Lung microvascular endothelial cell (primary cell): Measurements from ENCODE around the gene PAQR4. TPM values are rescaled to one million over a fixed set of nuclear protein-coding genes. Genes with fewer than 3 reads are reported as not detected.

Source experiments
- DNase-seq, 2 donors: peaks; one replicate each; pipeline versions ENCODE4 v3.0.0 to v3.0.0-alpha.2; 2010; ENCODE audit warnings: low read depth in 2 of 2
- total RNA-seq: library from RNA; depleted of rRNA; stranded (reverse); fragments of >200 nt; gene quantifications from 2 replicates; pipeline ENCODE4 v1.2.1, GENCODE V29; 2014

The PAQR4 gene
- total RNA-seq, 1 donor from 2014 or later, result 2.6 TPM

DNA sequence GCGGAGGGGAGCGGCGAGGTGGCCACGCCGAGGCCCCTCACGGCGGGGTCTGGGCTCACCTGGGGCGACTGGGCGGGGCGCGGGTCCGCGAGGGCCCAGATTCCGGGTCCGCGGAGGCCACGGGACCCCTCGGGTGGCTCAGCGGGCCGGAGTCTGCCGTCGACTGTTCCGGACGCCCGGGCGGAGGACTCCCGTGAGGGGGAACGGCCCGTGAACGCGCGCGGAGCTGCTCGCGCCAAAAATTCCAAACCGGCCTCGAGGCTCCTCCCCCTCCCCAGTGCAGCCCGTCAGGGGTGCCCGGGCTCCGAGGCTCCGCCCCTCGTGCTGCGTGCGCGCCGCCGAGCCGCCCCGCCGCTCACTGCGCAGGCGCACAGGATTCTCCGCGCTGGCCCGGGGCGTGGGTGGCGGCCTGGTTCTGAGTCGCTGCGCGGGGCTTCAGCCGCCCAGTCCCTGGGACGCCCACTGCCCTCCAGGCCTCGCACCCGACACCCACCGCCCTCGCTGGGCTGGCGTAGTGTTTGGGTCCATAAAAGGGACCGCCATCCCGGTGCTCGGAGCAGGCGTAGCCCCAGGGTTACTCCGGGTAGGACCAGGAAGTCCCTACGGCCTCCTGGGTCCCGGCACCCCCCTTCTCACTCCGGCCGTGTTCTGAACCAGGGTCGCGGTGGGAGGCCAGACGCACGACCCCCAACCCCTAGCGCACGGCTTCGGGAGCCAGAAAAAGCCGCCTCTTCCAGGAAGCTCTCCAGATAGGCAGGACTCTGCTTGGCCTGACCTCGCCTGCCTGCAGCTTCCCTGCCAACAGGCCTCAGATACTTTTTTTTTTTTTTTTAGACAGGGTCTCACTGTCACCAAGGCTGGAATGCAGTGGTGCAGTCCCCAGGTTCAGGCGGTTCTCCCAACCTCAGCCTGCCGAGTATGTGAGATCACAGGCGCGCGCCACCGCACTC is 11.4 kb downstream of the PAQR4 start, which contains the start of gene PKMYT1:
PKMYT1 (minus strand) TSS at position 220 of the 950 bp plus-strand sequence. CDS start 789 bp downstream, outside the sequence.
- DNase-seq, result peak; percentile 86 to 91

DNA sequence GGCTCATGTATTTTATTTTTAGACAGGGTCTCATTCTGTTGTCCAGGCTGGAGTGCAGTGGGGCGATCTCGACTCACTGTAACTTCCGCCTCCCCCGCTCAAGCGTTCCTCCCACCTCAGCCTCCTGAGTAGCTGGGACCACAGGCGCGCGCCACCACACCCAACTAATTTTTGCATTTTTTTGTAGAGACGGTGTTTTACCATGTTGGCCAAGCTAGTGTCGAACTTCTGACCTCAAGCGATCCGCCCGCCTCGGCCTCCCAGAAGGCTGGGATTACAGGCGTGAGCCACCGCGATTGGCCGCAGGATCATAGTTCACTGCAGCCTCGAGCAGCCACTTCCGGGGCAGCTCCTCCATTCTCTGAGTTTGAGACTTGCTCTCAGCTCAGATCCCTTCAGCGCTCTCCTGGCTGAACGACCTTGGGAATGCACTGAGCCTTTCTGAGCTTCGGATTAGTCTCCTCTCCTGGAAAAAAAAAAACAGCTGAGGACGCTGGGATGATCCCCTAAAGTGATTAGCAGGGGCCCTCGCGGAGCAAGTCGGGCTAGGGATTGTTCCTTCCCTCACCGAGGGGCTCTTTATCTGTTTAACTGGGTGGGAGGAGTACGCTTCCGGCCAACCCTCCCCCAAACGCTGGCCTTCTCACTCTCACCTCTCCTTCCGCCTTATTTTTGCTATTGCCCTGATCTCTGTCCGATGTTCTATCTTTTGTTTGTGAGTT is 12.2 kb downstream of the PAQR4 start:
- DNase-seq, result no peak

DNA sequence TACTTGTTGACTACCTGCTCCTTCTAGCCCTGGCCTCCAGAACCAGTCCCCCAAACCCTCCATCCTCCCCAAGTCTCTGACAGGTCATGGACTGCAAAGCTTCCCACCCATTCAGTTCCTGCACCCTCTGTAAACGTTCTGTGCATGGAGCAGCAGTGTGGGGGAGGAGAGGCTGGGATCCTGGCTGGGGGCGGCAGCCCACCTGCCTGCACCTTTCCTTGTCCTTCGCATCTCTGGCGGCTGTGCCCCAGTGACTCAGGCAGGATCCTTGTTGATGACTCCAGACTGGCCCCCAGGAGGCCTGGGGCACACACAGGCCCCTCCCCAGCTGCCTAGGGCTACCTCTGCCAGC is 12.7 kb downstream of the PAQR4 start:
- DNase-seq, result no peak

DNA sequence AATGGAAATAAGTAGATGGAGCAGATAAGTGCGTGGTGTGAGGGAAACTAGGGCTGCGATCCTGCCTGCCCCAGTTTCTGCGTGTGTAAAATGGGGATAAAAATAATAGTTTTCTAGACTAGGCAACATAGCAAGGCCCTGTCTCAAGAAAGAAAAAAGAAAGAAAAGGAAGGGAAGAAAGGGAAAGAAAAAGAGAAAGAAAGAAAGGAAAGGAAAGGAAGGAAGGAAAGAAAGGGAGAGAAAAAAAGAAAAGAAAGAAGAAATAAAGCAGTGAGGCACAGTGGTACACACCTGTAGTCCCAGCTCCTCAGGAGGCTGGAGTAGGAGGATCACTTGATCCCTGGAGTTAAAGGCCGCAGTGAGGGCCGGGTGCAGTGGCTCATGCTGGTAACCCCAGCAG is 13.3 kb downstream of the PAQR4 start:
- no peak for DNase-seq

DNA sequence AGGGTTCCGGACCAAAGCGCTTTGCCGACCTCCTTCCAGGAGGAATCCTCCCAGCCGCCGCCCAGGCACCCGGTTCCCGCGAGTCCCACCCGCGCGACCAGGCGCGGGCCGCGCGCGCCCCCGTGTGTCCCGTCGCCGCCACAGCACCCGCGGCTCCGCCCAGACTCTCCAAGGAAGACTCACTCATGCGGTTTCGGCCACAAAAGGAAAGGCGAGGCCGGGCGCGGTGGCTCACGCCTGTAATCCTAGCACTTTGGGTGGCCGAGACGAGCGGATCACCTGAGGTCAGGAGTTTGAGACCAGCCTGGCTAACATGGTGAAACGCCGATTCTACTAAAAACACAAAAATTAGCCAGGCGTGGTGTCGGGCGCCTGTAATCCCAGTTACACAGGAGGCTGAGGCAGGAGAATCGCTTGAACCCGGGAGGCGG is 14.6 kb downstream of the PAQR4 start:
- DNase-seq, result peak; percentile 56 to 73

DNA sequence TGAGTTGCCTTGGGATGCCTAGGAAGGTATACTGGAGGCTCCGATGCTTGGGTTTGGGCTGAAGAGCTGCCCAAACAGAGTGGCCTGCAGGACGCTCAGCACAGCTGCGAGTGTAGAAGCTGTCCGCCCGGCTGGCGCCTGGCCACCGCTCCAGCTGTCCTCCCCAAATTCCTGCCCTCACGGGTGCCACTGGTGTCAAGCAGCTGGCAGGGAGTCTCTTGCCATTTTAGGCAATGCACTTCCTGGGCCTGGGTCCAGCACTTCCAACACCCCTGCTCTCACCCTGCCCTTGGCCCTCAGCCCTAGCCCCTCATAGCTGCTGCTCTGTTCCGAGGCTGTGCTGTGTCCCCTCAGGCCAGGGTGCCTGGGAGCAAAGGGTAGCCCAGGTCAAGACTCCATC is 16.3 kb downstream of the PAQR4 start:
- no peak for DNase-seq

DNA sequence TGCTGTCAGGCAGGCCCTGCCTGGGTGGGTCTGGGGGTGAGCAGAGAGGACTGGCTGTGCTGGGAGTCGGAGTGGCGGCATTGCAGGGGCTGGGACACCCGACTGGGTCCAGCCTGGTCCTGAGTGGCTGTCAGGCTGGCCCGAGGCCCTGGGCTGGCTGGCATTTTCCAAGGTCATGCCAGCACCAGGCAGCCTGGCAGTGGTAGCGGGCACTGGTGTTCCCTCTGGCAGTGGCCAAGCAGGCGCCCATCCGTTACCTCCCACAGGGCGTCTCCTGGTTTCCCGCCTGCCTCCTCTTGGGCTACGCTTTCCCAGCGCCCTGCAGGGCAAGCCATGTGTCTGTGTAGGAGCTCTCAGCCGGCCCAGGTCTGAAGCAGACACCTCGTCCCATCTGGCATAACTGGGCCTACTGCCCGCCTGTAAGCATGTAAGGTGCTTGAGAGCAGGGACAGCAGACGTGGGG is 16.8 kb downstream of the PAQR4 start:
- DNase-seq, result no peak

DNA sequence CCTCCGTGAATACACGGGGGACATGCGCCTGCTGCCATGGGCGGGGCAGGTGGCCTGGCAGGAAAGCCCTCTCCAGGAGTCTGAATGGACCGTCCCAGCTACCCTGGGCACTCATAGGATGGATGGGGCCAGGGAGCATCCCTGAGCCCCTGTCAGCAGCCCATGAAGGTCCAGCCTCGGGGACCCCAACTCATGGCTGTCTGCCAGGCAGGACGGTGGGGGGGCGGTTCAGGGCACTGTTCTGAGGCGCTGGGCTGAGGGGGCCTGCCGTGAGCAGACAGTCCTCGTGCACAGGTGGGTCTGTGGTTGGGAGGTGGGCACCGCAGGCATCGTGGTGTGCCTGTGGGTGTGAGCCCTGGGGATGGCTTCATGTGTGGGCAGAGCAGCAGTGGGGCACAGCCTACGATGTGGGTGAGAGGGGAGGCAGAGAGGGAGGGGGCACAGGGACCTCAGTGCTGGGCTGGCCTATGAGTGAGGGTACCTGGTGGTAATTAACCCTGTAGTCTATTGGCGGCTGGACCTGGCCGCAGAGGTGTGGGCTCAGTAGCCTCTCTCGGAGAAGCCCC is 17.6 kb downstream of the PAQR4 start:
- DNase-seq, result no peak

DNA sequence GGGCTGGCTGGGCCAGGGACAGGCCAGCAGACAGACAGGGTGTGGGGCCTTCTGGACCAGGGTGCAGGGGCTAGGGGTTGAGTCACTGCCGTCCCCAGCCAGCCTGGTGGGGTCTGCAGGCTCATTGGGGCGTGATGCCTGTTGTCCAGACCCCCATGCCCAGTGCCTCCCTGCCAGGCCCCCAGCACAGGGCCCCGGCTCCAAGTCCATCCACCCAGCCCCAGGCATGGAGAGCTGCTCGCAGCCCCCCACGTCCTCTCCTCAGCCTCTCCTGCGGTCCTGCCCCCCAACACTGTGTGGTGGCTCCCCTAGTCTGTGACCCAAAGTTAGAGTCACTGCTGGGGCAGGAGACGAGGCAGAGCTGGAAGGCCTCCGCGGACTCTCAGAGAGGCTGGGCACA is 18.1 kb downstream of the PAQR4 start:
- DNase-seq, result no peak

DNA sequence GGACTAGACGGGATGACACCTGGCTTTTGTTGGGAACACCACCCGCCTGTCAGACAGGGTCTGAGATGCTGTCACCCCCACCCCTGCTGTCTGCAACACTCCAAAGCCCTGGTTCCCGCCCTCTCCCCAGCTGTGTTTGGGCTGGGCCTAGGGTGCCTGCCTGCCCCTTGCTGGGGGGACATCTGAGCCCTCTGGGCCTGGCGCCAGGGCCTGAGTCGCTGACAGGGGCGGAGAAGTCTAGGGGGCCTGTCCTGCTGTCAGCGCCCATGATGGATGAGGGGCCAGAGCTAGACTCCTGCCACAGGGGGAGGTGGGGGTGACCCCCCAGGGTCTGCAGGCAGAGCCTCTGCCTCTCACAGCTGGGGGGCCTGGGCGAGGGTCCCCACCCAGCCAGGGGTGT is 18.7 kb downstream of the PAQR4 start:
- no peak for DNase-seq

DNA sequence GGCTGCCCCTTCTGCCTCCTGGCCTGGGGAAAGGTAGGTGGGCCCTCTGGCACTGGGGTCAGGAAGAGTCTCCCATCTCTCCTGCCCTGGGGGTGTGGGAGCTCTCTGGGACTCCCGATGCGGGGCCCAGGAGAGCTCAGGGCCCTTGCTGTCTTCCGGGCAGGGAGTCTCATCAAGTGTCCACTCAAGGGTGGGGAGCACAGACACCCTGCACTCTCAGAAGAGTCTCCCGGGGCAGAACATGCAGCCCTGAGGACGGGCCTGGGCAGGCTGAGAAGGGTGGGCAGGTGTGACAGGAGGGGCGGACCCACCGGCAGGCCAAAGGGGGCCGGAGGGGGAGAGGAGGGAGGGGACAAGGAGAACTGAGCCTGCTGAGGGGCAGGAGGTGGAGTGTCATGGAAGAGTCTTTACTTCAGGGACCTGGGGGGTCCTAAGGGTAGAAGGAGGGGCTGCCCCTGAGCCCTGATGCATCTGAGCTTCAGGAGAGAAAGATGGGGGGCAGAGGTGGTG is 19.5 kb downstream of the PAQR4 start:
- DNase-seq, result no peak

DNA sequence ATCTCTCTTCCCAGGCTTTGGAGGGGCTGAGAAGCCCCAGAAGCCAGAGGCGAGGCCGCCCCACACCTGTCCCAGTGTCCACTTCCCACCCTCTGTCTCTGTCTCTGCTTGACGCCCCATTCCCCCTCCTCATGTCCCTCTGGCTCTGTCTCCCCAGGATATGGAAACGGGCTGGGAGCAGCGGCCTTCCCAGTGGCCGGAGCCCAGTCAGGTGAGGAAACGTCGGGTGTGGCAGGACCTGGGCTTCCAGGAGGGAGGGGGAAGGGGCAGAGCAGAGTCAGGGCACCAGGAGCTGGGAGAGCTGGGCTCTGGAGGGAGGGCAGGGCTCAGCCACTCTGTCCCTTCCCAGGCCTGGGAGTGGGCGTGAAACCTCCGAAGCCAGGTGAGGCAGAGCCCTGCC is 21.7 kb downstream of the PAQR4 start:
- no peak for DNase-seq

DNA sequence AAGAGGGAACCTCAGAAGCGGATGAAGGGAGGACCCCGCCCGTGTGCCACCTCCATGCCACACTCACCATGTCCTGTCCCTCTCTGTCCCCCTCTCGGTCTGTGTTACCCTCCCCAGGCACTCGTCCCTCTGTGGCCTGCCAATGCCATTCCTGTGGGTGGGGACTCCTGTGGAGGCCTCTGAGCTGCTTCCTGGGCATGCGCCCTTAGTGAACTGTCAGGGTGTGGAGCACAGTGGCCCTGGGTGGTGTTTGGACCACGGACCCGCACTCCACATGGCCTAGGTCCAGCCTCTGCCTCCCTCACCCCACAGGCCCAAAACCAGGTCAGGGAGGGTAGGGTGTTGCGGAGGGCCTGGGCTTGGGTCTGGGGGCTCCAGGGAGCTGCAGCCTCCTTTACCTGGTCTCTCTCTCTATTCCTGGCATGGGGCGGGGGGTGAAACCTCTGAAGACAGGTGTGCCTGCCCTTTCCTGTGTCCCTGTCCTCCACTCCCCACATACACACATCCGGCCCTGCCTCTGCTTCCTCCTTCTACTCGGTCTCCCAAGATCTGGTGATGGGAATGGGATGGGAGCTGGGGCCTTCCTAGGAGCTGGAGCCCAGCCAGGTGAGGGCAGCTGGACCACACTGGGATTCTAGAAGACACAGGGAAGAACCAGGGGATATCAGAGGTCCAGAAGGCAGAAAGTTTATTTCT is 22.6 kb downstream of the PAQR4 start:
- DNase-seq, result no peak

DNA sequence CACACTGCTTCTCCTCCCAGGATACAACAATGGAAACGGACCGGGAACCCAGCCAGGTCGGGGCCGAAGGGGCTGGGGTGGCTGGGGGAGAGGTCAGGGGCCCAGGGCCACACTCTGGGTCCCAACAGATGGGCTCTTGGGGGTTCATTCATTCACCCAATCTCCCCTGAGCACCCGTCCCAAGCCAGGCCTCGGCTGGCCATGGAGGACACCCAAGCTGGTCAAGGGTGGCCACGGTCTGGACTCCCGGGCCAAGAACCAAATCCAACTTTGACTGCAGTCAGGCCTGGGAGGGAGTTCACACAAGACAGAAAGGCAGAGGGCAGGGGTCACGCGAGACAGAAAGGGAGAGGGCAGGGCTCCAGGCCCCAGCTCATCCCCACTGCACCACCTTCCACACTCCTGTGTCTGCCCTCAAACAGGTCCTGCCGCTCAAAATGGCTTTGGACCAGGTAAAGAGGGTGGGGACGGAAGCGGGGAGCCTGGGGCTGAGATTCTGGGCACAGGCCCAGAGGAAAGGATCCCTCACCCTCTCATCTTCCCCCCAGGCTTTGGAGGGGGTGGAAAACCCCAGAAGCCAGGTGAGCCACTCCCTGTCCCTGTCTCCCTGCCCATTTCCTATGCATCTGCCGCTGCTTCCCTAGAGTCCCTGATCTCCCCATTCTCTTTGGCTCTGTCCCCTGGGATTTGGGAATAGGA is 23.4 kb downstream of the PAQR4 start:
- no peak for DNase-seq

DNA sequence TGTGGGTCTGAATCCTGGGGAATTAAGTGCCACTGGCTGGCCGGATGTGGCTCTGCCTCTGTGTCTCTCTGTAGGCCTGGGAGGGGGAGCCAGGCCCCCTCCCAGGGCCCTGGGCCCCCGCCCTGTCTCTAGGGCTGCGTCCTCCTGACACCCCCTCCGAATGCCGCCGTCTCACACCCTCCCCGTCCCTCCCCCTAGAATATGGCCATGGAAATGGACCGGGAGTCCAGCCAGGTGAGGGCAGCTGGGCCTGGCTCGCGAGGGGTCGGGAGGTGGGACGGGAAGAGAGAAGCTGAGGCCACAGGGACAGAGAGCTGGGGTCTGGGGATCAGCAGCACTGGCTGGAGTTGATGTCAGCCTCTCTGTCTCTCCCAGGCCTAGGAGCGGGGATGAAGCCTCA is 27.1 kb downstream of the PAQR4 start:
- no peak for DNase-seq

DNA sequence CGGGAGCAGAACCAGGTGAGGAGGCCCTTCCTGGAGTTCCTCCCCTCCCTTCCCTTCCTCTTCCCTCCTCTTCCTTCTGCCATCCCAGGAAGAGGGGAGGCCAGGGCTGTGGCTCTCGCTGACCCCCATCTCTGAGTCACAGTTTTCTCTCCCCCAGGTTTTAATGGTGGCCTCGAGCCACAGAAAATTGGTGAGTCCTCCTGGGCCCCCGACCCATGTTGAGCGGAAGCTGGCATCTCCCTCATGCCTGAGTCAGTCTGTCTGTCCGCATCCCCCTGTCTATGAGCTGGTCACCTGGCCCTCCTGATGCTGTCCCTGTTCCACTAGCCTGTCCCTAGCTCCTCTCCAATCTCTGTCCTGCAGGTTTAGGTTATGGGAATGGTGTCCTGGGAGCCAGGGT is 30.8 kb downstream of the PAQR4 start:
- no peak for DNase-seq

DNA sequence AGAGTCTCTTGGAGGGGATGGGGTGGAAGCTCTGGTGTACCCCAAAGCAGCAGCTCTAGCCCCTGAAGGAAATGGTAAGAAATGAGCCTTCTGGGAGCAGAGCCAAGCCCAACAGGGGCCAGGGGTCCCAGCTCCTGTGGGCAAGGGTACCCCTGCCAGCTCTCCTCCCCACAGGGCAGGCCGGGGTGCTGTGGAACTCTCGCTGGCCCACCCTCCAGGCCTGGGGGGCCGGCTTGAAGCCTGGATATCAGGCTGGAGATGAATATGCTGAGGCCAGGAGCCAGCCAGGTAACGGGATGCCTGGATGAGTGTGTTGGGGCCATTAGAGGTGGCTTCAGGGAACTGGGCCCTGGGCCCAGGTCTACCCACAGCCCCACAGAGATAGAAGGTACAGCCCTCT is 31.4 kb downstream of the PAQR4 start:
- no peak for DNase-seq

DNA sequence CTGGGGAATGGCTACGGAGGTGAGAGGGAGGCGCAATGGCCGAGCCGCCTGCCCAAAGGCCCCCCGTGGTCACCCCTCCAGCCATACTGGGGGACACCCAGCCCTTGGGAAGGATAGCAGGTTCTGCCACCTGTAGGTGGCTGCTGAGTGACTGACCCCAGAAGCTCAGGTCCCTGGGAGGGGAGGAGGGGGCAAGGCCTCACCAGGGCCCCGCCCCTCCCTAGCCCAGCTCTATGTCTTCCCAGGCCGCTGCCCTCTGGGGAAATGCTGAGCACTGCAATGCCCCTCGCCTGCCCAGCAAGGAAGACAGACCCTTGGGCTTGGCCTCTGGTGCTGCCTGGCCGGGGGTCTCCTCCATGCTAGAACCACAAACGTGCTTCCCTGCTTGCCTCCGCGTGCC is 32.2 kb downstream of the PAQR4 start:
- no peak for DNase-seq

DNA sequence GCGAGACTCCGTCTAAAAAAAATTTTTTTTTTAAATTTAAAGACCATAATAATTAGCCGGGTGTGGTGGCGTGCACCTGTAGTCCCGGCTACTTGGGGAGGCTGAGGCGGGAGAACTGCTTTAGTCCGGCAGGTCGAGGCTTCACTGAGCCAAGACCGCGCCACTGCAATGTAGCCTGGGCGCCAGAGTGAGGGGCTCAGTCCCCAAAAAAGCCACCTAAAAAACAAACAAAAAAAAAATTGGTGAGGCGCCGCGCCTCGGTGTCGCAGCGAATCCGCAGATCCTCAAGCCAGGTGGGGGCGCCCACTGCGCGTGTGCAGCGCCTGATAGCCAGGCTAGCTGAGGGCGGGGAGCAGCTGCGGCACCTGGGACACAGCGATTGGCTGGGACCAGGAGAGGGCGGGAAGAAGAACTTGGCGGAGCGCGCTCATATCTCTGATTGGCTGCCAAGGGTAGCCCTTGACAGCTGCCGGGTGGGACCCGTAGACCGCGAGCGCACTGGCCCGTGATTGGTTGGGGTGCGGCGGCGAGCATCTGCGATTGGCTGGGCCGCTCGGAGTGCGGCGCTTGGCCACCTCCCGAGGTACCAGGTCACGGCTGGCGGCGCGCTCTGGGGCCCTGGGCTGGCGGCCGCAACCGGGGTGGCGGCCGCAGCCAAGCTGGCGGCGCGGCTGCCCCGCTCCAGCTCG is 34.6 kb downstream of the PAQR4 start:
- DNase-seq, result peak; percentile 99 to 100

DNA sequence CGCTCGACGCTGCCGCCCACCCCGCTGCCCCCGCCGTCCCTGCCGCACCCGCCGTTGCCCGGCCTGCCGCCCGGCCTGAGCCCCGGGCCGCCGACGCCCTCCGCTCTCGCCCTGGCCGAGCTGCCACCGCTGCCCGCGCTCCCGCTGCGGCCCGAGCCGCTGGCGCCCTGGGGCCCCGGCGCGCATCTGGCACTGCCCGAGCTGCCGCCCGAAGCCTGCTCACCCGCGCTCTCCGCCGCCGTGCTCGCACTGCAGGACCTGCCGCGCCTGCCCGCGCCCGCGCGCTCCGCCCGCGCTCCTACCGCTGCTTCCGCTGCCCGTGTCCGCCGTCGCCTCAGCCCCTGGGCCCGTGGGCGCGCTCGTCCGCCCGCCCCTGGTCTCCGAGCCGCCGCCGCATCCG is 35.2 kb downstream of the PAQR4 start:
- no peak for DNase-seq
